ENCODE measurements around the gene TXNRD3.

Gene TXNRD3

GRCh38 chr3:126654571-126655383, at the start of gene TXNRD3:
Gene TXNRD3, minus strand, starts transcription at chr3:126655124.
- peak; percentile 40 to 80 for DNase-seq (ENCODE audit: low read depth in 1 of 2, low spot score in 1 of 2)

DNA sequence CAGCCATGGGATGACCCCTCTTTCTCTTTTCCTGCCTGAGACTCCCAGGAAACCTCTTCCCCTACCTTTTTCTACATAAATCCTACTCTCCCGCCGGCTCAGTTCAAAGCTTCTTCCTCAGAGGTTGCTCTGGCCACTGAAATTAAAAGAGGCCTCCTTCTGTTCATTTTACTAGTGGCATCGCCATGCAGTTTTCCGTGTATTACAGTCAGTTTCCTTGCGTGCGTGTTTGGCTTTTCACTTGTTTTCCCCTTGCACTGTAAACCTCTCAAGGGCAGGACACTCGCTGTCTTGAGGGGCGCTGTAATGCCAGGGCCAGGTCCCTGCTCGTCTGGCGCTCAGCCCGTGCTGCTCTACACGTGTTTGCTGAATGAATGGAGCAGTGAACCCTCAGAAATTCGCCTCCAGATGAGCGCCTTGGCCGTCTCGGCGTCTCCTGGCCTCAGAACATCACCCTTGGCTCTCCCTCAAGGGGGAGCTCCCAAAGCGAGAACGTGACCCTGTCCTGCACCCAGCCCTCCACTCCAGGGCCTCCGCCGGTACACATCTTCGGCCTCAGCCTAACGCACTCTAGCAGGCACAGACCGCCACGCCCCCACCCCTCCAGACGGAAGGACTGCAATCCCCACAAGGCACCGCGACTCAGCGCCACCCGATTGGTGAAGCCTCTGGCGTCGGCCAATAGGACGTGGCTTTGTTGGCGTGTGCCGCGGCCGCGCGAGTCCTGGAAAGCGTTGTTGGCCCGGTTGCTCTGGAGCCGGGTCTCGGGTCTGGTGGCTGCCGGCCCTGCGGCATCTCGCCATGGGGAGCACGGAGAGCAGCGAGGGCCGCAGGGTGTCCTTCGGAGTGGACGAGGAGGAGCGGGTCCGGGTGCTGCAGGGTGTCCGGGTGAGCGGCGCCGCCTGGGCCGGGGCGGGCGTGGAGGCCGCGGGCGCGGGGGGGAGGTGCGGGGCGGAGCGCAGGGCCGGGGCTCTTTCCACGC, 48.9 kb upstream of the TXNRD3 start, which contains the start of gene CHCHD6:
CHCHD6 (plus strand) TSS at position 729 of the 982 bp plus-strand sequence; CDS start at position 802, 73 bp downstream.
- DNase-seq (ENCODE audit: low read depth in 1 of 2, low spot score in 1 of 2), result peak; percentile 94 to 96

DNA sequence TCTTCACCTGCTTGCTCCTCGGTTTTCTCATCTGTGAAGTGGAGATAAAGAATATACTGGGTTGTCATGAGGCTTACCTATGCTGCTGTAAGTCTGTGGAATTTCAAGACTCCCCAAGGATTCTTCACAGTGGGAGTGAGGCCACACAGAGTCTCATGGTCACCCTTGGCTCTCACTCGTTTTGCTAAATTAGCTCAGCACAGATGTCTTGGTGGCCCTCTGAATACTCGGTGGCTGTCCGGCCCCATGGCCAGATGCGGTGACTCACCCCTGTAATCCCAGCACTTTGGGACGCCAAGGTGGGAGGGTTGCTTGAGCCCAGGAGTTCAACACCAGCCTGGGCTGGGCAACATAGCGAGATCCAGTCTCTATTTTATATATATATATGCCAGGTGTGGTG, 44.1 kb upstream of the TXNRD3 start:
- no peak for DNase-seq (ENCODE audit: low read depth in 1 of 2, low spot score in 1 of 2)

GRCh38 chr3:126696701-126697267, 41.9 kb upstream of the TXNRD3 start:
- no peak for DNase-seq (ENCODE audit: low read depth in 1 of 2, low spot score in 1 of 2)

GRCh38 chr3:126693921-126694320, 39.0 kb upstream of the TXNRD3 start:
- no peak for DNase-seq (ENCODE audit: low read depth in 1 of 2, low spot score in 1 of 2)

DNA sequence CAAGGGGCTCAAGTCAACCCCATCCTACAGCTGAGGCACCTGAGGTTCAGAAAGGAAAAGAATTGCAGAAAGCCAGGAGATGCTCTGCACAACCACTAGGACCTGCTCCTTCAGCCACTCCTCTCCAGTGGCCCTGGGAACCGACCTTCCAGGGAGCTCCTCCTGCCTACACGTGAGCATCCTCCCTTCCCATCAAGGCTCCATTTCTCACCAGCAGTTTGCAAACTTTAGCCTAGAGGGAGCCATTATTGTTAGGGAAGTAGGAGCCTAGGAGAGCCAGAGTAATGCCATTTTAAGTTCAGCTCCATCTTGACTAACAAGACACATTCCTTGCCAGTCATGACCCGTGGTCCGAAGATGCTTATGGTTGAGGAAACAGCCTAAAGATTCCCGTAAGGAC, 37.9 kb upstream of the TXNRD3 start:
- DNase-seq (ENCODE audit: low read depth in 1 of 2, low spot score in 1 of 2), result no peak

GRCh38 chr3:126691765-126692164, 36.8 kb upstream of the TXNRD3 start:
- DNase-seq (ENCODE audit: low read depth in 1 of 2, low spot score in 1 of 2), result no peak

DNA sequence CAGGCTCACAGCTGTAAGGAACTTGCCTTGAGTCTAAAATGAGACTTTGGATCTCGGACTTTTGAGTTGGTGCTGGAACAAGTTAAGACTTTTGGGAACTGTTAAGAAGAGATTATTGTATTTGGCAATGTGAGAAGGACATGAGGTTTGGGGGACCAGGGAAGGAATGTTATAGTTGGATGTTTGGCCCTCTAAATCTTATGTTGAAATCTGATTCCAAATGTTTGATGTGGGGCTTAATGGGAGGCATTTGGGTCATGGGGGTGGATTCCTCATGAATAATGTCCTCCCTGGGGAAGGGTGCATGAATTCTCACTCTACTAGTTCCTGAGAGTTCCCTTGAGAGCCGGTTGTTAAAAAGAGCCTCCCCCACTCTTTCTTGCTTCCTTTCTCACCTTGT, 30.6 kb upstream of the TXNRD3 start:
- no peak for DNase-seq (ENCODE audit: low read depth in 1 of 2, low spot score in 1 of 2)

DNA sequence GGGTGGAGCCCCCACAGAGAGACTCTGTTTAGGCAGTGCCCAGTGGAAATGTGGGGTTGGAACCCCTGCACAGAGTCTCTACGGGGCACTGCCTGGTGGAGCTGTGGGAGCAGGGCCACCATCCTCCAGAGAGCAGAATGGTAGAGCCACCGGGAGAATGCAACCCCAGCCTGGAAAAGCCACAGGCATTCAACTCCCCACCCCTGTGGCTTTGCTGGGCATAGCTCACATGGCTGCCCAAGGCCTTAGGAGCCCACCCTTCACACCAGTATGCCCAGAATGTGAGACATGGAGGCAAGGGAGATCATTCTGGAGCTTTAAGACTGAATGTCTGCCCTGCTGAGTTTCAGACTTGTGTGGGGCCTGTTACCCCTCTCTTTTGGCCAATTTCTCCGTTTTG, 30.1 kb upstream of the TXNRD3 start:
- DNase-seq (ENCODE audit: low read depth in 1 of 2, low spot score in 1 of 2), result no peak

DNA sequence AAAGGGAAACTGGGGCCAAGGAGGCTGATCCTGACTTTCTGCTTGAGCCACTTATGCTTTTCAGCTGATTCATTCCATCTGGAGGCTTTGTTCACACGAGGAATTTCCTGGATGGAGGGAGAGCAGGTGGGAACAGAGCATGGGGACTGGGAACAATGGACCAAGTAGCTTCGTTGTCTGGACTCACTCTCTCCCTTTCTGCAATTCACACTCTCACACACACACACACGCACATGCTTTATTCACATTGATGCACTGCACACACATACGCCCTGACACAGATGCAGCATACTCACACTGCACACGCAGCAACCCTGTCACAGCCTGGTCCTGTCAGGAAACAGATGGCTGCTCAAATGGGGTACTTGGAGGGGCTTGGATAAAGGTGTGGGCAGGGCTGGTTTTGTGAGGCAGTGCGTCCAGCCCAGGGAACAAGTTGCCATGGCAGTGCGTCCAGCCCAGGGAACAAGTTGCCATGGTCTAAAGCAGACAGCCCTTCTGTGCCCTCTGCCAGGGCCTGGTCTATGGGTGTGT, 29.4 kb upstream of the TXNRD3 start:
- no peak for DNase-seq (ENCODE audit: low read depth in 1 of 2, low spot score in 1 of 2)

DNA sequence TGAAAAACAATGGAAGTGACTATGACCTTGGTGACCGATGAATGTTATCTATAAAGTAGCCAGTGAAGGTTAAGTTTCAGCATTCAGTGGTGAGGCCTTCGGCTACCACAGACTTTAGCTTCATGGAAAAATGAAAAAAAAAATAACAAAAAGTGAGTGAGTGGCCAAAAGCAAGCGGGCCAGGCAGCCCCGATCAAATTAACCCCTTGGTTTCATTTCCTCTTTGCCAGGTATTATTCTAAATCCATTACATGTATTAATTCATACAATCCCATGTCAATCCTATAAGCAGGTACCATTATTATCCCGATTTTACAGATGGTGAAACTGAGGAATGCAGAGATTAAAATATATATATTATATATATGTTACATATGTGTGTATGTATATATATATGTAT, 28.1 kb upstream of the TXNRD3 start:
- DNase-seq (ENCODE audit: low read depth in 1 of 2, low spot score in 1 of 2), result no peak

DNA sequence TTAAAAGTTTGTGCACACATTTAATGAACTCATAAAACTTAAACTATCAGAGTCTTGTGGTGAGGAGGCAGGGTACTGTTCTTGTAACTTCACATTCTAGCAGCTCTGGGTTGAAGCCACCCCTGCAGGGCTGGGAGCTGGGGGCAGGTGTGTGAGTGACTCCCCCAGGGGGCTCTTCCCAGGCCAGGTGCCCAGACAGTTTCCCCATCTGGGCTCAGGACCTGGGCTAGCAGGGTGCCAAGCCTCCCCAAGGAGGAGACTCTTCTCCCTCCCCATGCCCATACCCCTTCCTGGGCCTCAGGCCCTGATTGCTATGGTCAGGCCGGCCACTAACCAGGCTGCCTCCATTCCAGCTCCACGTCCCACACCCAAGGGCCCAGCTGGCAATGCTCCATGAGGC, 27.1 kb upstream of the TXNRD3 start:
- no peak for DNase-seq (ENCODE audit: low read depth in 1 of 2, low spot score in 1 of 2)

DNA sequence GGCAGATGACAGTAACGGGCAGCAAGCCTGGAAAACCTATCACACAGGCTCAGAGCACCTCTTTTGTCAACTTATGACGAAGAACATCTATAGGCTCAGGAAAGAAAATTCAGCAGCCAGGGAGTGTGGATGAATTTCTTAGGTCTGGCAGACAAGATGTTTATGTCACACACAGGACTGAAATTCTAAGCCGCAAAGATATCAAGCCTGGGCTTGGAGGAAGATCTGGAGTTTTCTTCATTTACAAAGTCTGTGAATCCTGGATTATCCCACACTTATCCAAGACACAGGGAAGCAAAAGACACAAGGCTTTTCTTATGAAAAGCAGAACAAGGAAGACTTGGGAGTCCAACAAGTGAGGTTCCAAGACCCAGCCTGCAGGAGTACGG, 25.7 kb upstream of the TXNRD3 start:
- DNase-seq (ENCODE audit: low read depth in 1 of 2, low spot score in 1 of 2), result no peak

DNA sequence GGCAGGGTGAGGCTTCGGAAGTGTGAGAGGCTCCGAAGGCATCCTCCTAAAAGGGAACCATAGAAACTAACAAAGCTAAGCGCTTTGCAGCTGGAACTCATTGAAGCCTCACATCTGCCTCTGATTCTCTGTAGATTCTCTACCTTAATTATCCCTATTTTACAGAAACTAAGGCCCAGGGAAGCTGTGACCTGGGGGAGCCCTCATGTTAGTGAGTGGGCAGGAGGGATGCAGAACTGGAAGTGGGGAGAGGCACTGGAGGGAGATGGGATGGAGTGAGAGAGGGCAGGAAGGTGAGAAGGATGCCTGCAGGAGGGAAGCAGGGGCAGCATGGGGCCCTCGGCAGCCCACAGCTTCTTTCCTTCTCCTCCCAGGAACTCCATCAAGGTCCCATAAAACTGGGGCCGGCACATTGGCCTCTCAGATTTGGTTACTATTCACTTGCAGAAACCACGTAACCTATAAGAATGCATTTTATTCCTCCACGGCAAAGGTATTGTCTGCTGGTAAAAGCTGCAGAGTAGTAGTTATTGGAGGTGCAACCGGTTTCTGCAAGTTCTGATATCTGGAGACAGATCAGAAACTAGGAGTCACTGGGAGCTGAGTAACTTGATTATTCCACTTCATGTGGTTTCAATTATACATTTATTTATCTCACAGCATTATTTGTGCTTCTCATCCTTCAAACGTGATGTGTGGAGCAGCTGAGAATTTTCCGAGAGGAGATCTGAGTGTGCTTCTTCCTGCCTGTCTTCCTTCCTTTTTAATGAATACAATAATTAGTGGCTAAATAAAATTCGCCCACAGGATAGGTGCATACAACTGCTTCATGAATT, 25.1 kb upstream of the TXNRD3 start:
- DNase-seq (ENCODE audit: low read depth in 1 of 2, low spot score in 1 of 2), result no peak

DNA sequence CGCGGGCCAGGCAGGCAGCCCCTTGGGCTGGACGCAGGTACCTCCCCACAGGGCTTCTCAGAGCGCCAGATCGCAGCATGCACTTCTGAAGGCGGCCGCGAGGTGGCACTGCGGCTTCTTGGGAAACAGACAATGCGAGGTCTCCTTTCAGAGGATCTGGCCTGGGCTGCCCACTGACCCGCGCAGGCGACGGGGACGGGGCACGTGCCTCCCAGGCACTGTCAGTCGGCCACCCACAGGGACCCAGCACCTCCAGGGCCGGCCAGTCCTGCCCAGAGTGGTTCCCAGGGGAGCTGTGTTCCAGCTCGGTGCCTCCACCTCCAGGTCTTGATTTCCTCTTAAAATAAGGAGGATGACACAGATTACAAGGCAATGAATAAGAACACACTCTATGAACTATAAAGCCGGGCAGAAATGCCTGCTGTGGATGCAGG, 24.4 kb upstream of the TXNRD3 start:
- DNase-seq (ENCODE audit: low read depth in 1 of 2, low spot score in 1 of 2), result peak; percentile 56 to 75

GRCh38 chr3:126678693-126679317, 23.9 kb upstream of the TXNRD3 start:
- no peak for DNase-seq (ENCODE audit: low read depth in 1 of 2, low spot score in 1 of 2)

DNA sequence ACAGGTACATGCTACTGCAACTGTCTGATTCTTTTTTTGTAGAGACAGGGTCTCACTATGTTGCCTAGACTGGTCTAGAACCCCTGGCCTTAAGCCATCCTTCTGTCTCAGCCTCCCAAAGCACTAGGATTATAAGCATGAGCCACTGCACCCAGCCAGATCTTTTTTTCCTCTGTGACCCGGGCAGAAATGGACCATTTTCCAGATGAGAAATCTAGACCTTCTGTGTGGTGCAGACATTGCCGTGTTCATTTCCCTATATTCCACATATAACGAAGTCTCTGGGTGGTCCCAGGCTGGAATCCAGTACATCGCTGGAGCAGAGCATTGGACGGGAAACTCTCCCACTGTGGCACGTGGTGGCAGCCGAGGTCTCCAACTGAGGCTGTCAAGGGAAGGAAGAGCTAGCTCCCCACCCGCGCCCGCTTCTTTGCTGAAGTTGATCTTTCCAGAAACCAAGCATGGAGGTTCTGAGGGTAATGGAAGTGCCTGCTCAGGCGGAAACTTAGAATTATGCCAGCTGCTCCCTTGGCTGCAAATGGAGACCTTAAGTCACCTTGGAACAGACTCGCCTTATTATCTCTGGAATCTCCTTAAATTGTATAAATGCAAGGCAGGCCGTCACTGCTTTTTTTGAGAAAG, 23.1 kb upstream of the TXNRD3 start:
- no peak for DNase-seq (ENCODE audit: low read depth in 1 of 2, low spot score in 1 of 2)

DNA sequence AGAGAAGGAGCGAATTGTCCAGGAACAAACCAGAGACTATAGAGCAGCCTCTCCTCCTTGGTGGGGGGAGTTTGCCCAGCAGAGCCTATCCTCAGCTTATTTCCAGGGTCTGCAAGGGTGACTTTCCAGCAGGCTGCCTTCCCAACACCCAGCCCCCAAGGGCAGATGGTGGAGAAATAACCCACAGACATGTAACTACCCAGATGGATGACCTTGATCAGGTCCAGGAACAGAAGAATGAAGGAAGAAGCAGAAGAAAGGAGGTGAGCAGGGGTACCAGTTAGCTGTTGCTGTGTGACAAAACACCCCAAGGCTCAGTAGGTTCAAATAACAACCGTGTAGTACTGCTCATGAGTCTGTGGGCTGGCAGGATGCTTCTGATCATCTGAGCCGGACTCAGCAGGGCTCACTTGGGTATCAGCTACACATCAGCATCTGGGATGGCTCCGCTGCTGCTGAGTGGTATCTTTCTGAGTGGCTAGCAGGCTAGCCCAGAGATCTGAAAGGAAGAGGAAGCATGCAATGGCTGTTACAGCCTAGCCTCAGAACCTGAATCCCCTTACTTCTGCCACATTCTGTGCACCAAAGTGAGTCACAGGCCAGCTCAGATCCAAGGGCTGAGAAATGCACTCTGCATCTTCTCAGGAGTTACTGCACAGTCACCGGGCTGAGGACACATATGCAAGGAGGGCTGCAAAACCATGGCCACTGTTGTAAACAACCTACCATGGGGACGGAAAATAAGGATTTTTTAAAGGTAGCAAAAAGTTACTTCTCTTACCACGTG, 22.2 kb upstream of the TXNRD3 start:
- DNase-seq (ENCODE audit: low read depth in 1 of 2, low spot score in 1 of 2), result no peak

DNA sequence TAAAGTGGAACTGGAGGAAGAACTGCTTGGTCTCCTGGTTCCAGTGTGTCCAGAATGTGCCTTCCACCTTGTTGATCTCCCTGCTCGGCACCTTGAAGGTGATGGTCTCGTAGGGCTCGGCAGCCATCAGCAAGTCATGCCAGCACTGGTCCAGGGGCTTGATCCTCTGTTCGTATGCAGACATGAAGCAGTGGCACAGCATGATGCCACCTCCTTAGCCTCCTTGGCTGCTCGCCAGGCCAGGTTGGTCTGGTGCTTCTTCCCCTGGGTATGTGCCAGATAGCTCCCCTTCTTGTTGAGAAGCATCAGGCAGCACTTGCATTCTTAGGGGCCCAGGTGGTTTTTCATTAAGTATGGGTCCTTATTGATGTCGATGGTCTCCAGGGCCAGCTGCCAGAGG, 17.8 kb upstream of the TXNRD3 start:
- no peak for DNase-seq (ENCODE audit: low read depth in 1 of 2, low spot score in 1 of 2)

All from stimulated activated CD4-positive, alpha-beta T cell treated with anti-CD3 and anti-CD28 coated beads, Interleukin-15, amount 100 ng/mL, for 1 hour (primary cell).